Fibroblast of lung (primary cell): Measurements from ENCODE around the gene HAND2. TPM values are rescaled to one million over a fixed set of nuclear protein-coding genes. Genes with fewer than 3 reads are reported as not detected.
A peak's percentile ranks its signal among the peaks of the same experiment; 100 is the strongest.

Source experiments
- DNase-seq, 2 donors: peaks; one replicate each; pipeline versions ENCODE4 v3.0.0 to v3.0.0-alpha.2; 2010; ENCODE audit warnings: low read depth in 2 of 2
- H2AFZ ChIP-seq: 2 replicates; pipeline ENCODE4 v1.5.1; 2012; ENCODE audit warnings: low read length, control low read depth, inconsistent platforms
- H3K27ac ChIP-seq: 2 replicates; pipeline ENCODE4 v1.5.1; 2011; ENCODE audit warnings: low read length, control low read depth; ENCODE audit not compliant: insufficient read depth
- H3K27me3 ChIP-seq: 2 replicates; pipeline ENCODE4 v1.5.1; 2011; ENCODE audit warnings: mild to moderate bottlenecking, low read length; ENCODE audit not compliant: control insufficient read depth, insufficient read depth
- H3K36me3 ChIP-seq: 2 replicates; pipeline ENCODE4 v1.5.1; 2011; ENCODE audit warnings: low read length; ENCODE audit not compliant: control insufficient read depth, insufficient read depth
- H3K4me1 ChIP-seq: 2 replicates; pipeline ENCODE4 v1.5.1; 2011; ENCODE audit warnings: low read length; ENCODE audit not compliant: control insufficient read depth, insufficient read depth; ENCODE audit errors: extremely low read depth
- H3K4me2 ChIP-seq: 2 replicates; pipeline ENCODE4 v1.5.1; 2011; ENCODE audit warnings: low read length, control low read depth; ENCODE audit not compliant: insufficient read depth; ENCODE audit errors: extremely low read depth
- H3K4me3 ChIP-seq, 4 experiments: fragments of 200-600 bp in 1 of 4; sonication (generic) in 1 of 4; replicated peaks in 1 of 4; 2 replicates each; pipeline ENCODE4 v1.5.1; 2011 to 2016; ENCODE audit warnings: low read length in 4 of 4, low read depth in 3 of 4, mild to moderate bottlenecking in 3 of 4, control low read depth in 2 of 4, inconsistent platforms in 1 of 4, mixed read lengths in 1 of 4; ENCODE audit not compliant: insufficient read depth in 1 of 4; ENCODE audit errors: control extremely low read depth in 1 of 4
- H3K79me2 ChIP-seq: 2 replicates; pipeline ENCODE4 v1.5.1; 2012; ENCODE audit warnings: mild to moderate bottlenecking, low read length, inconsistent platforms; ENCODE audit not compliant: control insufficient read depth, insufficient read depth
- H3K9ac ChIP-seq: 2 replicates; pipeline ENCODE4 v1.5.1; 2011; ENCODE audit warnings: mild to moderate bottlenecking, low read length, control low read depth; ENCODE audit not compliant: insufficient read depth
- H3K9me3 ChIP-seq: 2 replicates; pipeline ENCODE4 v1.5.1; 2012; ENCODE audit warnings: low read depth, low read length; ENCODE audit not compliant: control insufficient read depth, insufficient read depth
- H4K20me1 ChIP-seq: 2 replicates; pipeline ENCODE4 v1.5.1; 2011; ENCODE audit warnings: low read length; ENCODE audit not compliant: control insufficient read depth, insufficient read depth; ENCODE audit errors: extremely low read depth
- CTCF ChIP-seq, 2 donors: IDR thresholded peaks in 1 of 2; conservative IDR thresholded peaks in 1 of 2; 1 replicate in 1 of 2; 2 replicates in 1 of 2; pipeline ENCODE4 v1.5.1; 2011 to 2012; ENCODE audit warnings: low read length in 2 of 2, control low read depth in 1 of 2, inconsistent platforms in 1 of 2, low read depth in 1 of 2, mild to moderate bottlenecking in 1 of 2
- EZH2 ChIP-seq: IDR thresholded peaks from 2 replicates; pipeline ENCODE4 v1.5.1; 2012; ENCODE audit warnings: low read length, control low read depth, mild to moderate bottlenecking; ENCODE audit errors: missing control alignments
- polyA plus RNA-seq, 2 donors: library from polyadenylated mRNA; depleted of rRNA in 1 of 2; stranded (reverse) in 1 of 2; unstranded in 1 of 2; fragments of >200 nt; gene quantifications; 2 replicates each; pipeline ENCODE4 v1.2.1, GENCODE V29; 2011 to 2012; ENCODE audit warnings: missing spikeins in 1 of 2
- total RNA-seq: library from RNA; depleted of rRNA; stranded (reverse); fragments of >200 nt; gene quantifications from 2 replicates; pipeline ENCODE4 v1.2.1, GENCODE V29; 2014

The HAND2 gene
- total and polyA plus RNA-seq, 2 donors (not counting 1 experiment from before 2014, with no cell fraction given), result under 0.01 to 0.51 TPM

- no peak overlapping the region for H3K27ac ChIP-seq
- no peaks in the 10 kb centered on the region for H4K20me1 ChIP-seq
- H3K36me3 ChIP-seq, result no peaks in the 10 kb centered on the region
- no peak overlapping the region for H2AFZ ChIP-seq
- H3K4me1 ChIP-seq, result no peaks in the 10 kb centered on the region
- peak overlapping the region in 1 of 4 experiments; percentile 29 for H3K4me3 ChIP-seq
- no peak overlapping the region for H3K9ac ChIP-seq
- no peak overlapping the region for H3K4me2 ChIP-seq
- H3K27me3 ChIP-seq, result peaks cover 88% of the 10 kb centered on the region
- no peaks in the 10 kb centered on the region for H3K79me2 ChIP-seq
- no peaks in the 10 kb centered on the region for H3K9me3 ChIP-seq
- TF ChIP-seq CTCF (conservative IDR thresholded peaks at IDR 0.05 in 1 of 2, IDR thresholded peaks at IDR 0.05 in 1 of 2; ENCODE audit: low read depth in 1 of 2, low read length in 2 of 2) (no peak), EZH2 (peak; percentile 98)
- no peak for DNase-seq
Observed at GRCh38 chr4:173528378-173529321, 1.4 kb downstream of the HAND2 start.

DNA sequence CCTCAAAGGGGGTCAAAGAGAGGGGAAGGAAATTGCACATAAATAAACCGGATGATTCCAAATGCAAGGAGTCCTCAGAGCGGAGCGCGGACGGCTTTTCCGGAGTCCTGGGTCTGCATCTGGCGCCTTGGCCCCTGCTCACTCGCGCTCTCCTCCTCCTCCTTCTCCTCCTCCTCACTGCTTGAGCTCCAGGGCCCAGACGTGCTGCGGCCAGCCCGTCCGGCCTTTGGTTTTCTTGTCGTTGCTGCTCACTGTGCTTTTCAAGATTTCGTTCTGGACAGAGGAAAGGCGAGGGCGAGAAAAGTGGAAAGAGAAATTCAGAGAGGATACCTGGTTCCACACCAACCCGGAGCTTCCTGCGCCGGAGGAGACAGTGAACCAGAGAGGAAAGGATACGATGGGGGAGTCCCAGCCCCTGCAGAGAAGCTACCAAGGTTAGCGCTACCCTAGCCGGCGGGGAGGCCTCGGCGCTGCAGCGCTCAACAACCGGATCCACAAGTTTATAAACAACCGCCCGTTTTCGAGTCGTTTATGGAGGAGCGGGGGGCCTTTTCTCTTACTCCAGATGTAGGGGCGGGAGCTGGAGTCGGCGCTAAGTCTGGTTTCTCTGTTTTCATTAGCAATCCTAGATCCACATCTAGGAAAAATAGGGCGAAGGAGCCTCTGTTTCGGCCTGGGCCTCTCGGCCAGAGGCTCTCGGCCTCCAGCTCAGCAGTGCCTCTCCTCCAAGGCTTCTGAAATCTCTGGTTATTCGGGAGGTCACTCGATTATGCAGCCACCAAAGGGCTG is 2.7 kb downstream of the HAND2 start:
- Histone ChIP-seq H3K27me3 (peaks cover 83% of the 10 kb centered on the region), H3K4me2 (no peak overlapping the region), H3K9ac (no peak overlapping the region)

More for the DNA sequence above, 2.7 kb downstream of the HAND2 start:
- Histone ChIP-seq H3K79me2 (no peaks in the 10 kb centered on the region), H2AFZ (no peak overlapping the region), H3K27ac (no peak overlapping the region), H3K9me3 (no peaks in the 10 kb centered on the region), H3K36me3 (no peaks in the 10 kb centered on the region), H3K4me3 (no peak overlapping the region), H3K4me1 (no peaks in the 10 kb centered on the region), H4K20me1 (no peaks in the 10 kb centered on the region)
- no peak for DNase-seq
- TF ChIP-seq EZH2, result peak; percentile 87
- TF ChIP-seq CTCF (conservative IDR thresholded peaks at IDR 0.05 in 1 of 2, IDR thresholded peaks at IDR 0.05 in 1 of 2; ENCODE audit: low read depth in 1 of 2, low read length in 2 of 2), result no peak
